Left ventricle myocardium inferior (tissue), 1 donor: ENCODE measurements around the gene ATXN1. TPM values are rescaled to one million over a fixed set of nuclear protein-coding genes. Genes with fewer than 3 reads are reported as not detected.
A peak's percentile ranks its signal among the peaks of the same experiment; 100 is the strongest.
"Not testable (repeated sequence)": the region's sequence is repeated elsewhere in the genome, so short reads cannot be mapped to it uniquely, and the experiment has no call there.

Experiments used
- DNase-seq: peaks from one replicate; pipeline ENCODE4 v3.0.0-alpha.2; 2020
- H3K27ac ChIP-seq: fragments of 200-600 bp; replicated peaks from 2 replicates; pipeline ENCODE4 v1.8.0; 2021
- H3K27me3 ChIP-seq: fragments of 200-600 bp; 2 replicates; pipeline ENCODE4 v1.8.0; 2021; ENCODE audit warnings: low read depth
- H3K36me3 ChIP-seq: fragments of 200-600 bp; 2 replicates; pipeline ENCODE4 v1.8.0; 2021
- H3K4me1 ChIP-seq: fragments of 200-600 bp; 2 replicates; pipeline ENCODE4 v1.8.0; 2021
- H3K4me3 ChIP-seq: fragments of 200-600 bp; 2 replicates; pipeline ENCODE4 v1.8.0; 2021; ENCODE audit warnings: mild to moderate bottlenecking, moderate library complexity
- H3K9me3 ChIP-seq: fragments of 200-600 bp; replicated peaks from 2 replicates; pipeline ENCODE4 v1.8.0; 2021
- CTCF ChIP-seq: fragments of 200-600 bp; IDR thresholded peaks from 2 replicates; pipeline ENCODE4 v1.8.0; 2021; ENCODE audit warnings: antibody characterized with exemption, mild to moderate bottlenecking, borderline replicate concordance
- intact Hi-C: fragments of 100-400 bp; cut with micrococcal nuclease; formaldehyde crosslinking; loops from one replicate; pipeline ENCODE4 v1.11.0; 2022
- total RNA-seq: library from RNA; stranded (reverse); fragmentation: NEBNext Ultra II Directional; extraction: Animal tissue kit (Norgen Biotek cat#: 25700); gene quantifications from one replicate; pipeline ENCODE4 v1.2.1, GENCODE V29; 2021
- donor health status: DM: no; HTN: yes; CAD: no; lungs with severe emphysema.

Gene ATXN1
- total RNA-seq, 1 donor from 2014 or later, result 41.5 TPM

GRCh38 chr6:16542070-16542469 is 219.2 kb downstream of the ATXN1 start:
- no peak for DNase-seq
- peaks cover 51% of the 10 kb centered on the region for H3K4me1 ChIP-seq
- TF ChIP-seq CTCF, result no peak
- H3K4me3 ChIP-seq, result peak overlapping the region; percentile 32
- H3K27me3 ChIP-seq, result no peaks in the 10 kb centered on the region
- intact Hi-C loops, result no loop called here
- no peaks in the 10 kb centered on the region for H3K9me3 ChIP-seq
- H3K27ac ChIP-seq, result peak overlapping the region; percentile 86
- H3K36me3 ChIP-seq, result no peaks in the 10 kb centered on the region

DNA sequence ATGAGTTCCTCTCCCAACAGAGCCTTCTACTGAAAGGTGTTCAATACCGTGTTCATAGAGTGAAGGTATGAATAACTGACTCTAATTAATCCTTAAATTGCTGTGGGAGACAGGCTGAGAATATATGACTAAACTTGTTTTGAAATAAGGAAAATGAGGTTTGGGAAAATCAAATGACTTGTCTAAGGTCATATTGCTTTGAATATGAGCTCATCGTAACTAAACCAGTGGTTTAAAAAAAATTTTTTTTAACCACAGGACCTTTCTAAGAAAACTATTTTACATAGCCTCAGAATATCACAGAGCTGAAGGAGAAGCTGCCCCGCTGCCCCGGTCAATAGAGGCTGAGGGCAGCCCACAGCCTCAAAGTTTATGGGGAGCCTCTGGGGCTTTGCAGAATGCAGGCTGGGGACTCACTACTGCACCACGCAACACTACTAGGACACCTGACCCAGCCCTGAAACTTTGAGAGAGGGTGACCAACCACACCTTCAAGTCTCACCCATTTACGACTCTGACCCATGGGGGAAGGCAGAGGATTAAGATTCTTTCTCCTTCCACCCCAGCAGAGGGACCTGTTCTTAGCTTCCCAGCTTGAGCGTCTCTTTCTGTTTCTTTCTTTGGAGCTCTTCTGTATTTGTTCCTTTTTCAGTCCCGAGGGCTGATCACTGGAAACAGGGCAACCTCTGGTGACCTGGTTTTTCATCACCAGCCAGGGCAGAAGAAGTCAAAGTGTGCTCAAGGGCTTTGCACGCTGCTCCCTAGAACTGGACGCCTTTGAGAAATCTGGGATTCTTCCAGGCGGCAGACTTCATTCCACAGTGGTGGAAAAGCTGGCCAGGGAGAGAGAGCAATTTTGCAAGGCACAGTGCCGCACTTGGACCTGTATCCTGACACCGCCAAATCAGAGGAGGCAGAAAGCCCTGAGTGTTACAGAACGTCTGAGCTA is 220.2 kb downstream of the ATXN1 start:
- Histone ChIP-seq H3K27ac (peak overlapping the region; percentile 86), H3K36me3 (no peaks in the 10 kb centered on the region), H3K4me1 (peaks cover 51% of the 10 kb centered on the region), H3K27me3 (no peaks in the 10 kb centered on the region), H3K9me3 (no peaks in the 10 kb centered on the region), H3K4me3 (peak overlapping the region; percentile 32)
- intact Hi-C loops, result no loop called here
- DNase-seq, result peak; percentile 20
- TF ChIP-seq CTCF, result peak; percentile 39

DNA sequence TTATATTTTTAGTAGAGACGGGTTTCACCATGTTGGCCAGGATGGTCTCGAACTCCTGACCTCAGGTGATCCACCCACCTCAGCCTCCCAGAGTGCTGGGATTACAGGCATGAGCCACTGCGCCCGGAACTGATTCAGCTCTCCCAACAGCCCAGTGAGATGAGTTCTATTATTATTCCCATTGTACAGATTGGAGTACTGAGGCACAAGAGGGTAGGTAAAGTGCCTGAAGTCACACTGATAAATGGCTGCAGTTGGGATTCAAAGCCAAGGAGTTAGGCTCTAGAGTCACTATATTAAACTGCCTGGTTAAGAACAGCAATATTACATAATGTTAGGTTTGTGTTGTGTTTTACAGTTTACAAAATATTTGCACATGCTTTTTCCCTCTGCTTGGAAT is 220.9 kb downstream of the ATXN1 start:
- H3K4me3 ChIP-seq, intact Hi-C loops, DNase-seq, H3K9me3 ChIP-seq, H3K27me3 ChIP-seq, H3K36me3 ChIP-seq: not testable (repeated sequence)
- Histone ChIP-seq H3K27ac (peak overlapping the region; percentile 86), H3K4me1 (peaks cover 47% of the 10 kb centered on the region)

DNA sequence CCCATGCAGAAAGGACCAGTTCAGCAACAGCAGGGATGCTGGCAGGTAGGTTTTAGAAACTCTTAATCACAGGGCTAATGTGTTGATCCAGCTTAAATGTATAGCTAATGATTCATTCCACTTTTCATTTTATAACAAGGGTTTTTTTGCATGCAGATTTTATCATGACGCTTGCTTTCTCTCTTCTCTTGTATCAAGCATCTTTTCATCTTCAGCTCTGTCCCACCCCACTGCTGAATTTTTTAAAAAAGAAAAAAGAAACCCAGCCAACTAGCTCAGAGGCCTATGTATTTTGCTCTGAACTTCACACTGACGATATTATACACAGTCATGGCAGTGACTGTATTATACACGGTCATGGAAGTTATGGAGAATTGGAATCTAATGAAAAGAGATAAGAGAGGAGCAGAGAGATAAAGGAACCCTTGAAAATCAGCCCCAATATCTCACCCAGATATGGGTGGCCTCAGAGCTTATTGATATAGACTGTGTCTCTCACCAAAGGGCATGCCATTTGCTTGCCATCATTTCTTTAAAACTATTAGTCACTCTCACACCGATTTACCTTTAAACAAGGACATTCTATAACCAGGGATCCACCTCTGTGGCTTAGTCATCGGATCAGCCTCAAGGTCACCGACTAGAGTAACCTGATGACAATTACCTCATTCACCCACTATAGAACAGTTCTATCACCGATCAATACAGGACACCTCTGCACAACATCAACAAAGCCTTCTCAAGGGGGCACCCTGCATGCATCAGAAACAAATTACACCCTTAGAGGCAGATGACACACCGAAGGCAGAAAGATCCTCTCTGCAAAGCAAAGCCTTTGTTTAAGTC is 222.0 kb downstream of the ATXN1 start:
- no peaks in the 10 kb centered on the region for H3K36me3 ChIP-seq
- no peak overlapping the region for H3K4me3 ChIP-seq
- intact Hi-C loops, result no loop called here
- H3K4me1 ChIP-seq, result peaks cover 37% of the 10 kb centered on the region
- H3K9me3 ChIP-seq, result no peaks in the 10 kb centered on the region
- no peaks in the 10 kb centered on the region for H3K27me3 ChIP-seq
- no peak for DNase-seq
- no peak for TF ChIP-seq CTCF
- no peak overlapping the region for H3K27ac ChIP-seq

DNA sequence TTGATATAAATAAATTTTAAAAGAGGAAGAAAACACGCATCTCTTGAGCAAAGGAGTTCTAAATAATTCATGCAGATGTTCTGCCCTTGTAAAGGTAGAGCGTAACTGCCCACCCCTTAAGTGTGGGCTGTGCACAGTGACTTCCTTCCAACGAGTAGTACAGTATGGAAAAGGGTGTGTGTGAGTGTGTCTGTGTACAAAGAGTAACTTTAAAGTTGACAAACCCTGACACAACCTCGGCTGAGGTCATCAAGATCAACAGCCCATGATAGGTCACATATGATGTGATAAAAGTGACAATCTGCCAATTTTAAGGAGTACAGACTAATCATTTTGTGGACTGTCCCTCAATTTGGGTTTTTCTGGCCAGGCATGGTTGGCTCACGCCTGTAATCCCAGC is 225.7 kb downstream of the ATXN1 start:
- no peaks in the 10 kb centered on the region for H3K27me3 ChIP-seq
- no peak for TF ChIP-seq CTCF
- no peaks in the 10 kb centered on the region for H3K36me3 ChIP-seq
- intact Hi-C loops, result no loop called here
- H3K4me1 ChIP-seq, result peaks cover 10% of the 10 kb centered on the region
- DNase-seq, result no peak
- H3K4me3 ChIP-seq, result no peak overlapping the region
- H3K27ac ChIP-seq, result no peak overlapping the region
- no peaks in the 10 kb centered on the region for H3K9me3 ChIP-seq

GRCh38 chr6:16533721-16534136 is 227.5 kb downstream of the ATXN1 start:
- H3K4me1 ChIP-seq, result peaks cover 10% of the 10 kb centered on the region
- H3K4me3 ChIP-seq, result no peak overlapping the region
- intact Hi-C loops, result no loop called here
- no peaks in the 10 kb centered on the region for H3K27me3 ChIP-seq
- DNase-seq, result no peak
- H3K36me3 ChIP-seq, result no peaks in the 10 kb centered on the region
- H3K9me3 ChIP-seq, result no peaks in the 10 kb centered on the region
- H3K27ac ChIP-seq, result no peak overlapping the region
- no peak for TF ChIP-seq CTCF
